GM10248 (cell line): ENCODE data around the gene SPOCK3.

ENCODE experiments used
- CTCF ChIA-PET: fragments of 300-600 bp; sonication (Branson Sonifier 250); formaldehyde crosslinking; extraction: SDS; loops from one replicate; lab custom pipeline; 2021; ENCODE audit warnings: antibody characterized with exemption; lab: Yijun Ruan, JAX
- POLR2A ChIA-PET: fragments of 350-650 bp; sonication (Branson Sonifier 250); formaldehyde crosslinking; extraction: SDS; loops from one replicate; lab custom pipeline; 2020; ENCODE audit warnings: antibody characterized with exemption; lab: Yijun Ruan, JAX
- DNase-seq: peaks from one replicate; pipeline ENCODE4 v3.0.0; 2012; ENCODE audit errors: extremely low spot score
- TF ChIP-seq, protein P1 (sequence below): IDR thresholded peaks from 2 replicates; pipeline ENCODE4 v1.5.1; 2012; ENCODE audit warnings: mild to moderate bottlenecking, low read depth; ENCODE audit errors: extremely low read depth, missing control alignments, control extremely low read depth

SPOCK3 gene

GRCh38 chr4:166903408-166903807 lies 330.9 kb downstream of the SPOCK3 start:
- CTCF ChIA-PET = no interaction called here
- POLR2A ChIA-PET = no interaction called here
- TF ChIP-seq, protein P1, sequence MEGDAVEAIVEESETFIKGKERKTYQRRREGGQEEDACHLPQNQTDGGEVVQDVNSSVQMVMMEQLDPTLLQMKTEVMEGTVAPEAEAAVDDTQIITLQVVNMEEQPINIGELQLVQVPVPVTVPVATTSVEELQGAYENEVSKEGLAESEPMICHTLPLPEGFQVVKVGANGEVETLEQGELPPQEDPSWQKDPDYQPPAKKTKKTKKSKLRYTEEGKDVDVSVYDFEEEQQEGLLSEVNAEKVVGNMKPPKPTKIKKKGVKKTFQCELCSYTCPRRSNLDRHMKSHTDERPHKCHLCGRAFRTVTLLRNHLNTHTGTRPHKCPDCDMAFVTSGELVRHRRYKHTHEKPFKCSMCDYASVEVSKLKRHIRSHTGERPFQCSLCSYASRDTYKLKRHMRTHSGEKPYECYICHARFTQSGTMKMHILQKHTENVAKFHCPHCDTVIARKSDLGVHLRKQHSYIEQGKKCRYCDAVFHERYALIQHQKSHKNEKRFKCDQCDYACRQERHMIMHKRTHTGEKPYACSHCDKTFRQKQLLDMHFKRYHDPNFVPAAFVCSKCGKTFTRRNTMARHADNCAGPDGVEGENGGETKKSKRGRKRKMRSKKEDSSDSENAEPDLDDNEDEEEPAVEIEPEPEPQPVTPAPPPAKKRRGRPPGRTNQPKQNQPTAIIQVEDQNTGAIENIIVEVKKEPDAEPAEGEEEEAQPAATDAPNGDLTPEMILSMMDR = no peak
- DNase-seq = no peak

DNA sequence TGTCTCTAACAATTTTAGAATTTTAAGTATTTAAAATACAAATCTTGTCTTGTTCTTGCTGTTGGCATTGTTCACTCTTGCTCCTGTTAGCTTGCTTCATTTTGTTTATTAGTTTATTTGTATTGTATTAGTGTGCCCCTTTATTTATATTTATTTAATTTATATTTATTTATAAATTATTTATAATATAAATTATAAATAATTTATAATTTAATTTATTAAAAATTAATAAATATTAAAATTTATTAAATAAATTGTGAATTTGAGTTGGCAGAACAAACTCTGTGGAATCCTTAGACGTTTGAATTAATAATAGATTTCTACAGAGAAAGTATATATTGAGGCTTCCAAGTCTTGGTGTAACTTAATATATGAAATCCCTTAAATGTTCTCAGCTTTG lies 331.4 kb downstream of the SPOCK3 start:
- TF ChIP-seq, protein P1 = no peak
- no peak for DNase-seq
- ChIA-PET CTCF (no interaction called here), POLR2A (no interaction called here)

DNA sequence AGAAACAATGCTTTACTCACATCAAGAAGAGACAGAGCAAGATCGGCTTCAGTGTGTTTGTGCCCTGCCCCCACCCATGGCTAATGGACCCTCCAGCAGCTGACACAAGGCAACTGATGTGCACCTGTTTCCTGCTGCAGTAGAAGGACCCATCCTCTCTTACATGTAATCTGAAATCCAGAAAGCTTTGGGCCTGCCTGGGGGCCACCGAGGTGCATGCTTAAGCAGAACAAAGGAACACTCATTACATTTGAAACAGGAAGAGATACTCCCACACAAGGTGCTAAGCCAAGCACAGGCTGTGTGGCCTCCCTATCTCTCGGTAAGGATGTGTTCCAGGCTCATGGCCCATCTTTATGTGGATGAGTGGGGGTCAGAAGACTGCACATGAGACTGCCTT lies 338.0 kb downstream of the SPOCK3 start:
- ChIA-PET POLR2A (no interaction called here), CTCF (interaction anchor here (1.6 kb wide), 1 partner anchor 56 kb away, joined by 5 read pairs; no protein-coding TSS in a partner anchor)
- no peak for DNase-seq
- TF ChIP-seq, protein P1 = no peak

GRCh38 chr4:166895771-166896170 lies 338.5 kb downstream of the SPOCK3 start:
- CTCF ChIA-PET = interaction anchor here (1.6 kb wide), 1 partner anchor 56 kb away, joined by 5 read pairs; no protein-coding TSS in a partner anchor
- POLR2A ChIA-PET = no interaction called here
- no peak for DNase-seq
- TF ChIP-seq, protein P1 = no peak

GRCh38 chr4:166887457-166887856 lies 346.8 kb downstream of the SPOCK3 start:
- no peak for DNase-seq
- CTCF ChIA-PET = no interaction called here
- POLR2A ChIA-PET = no interaction called here
- TF ChIP-seq, protein P1 = no peak

DNA sequence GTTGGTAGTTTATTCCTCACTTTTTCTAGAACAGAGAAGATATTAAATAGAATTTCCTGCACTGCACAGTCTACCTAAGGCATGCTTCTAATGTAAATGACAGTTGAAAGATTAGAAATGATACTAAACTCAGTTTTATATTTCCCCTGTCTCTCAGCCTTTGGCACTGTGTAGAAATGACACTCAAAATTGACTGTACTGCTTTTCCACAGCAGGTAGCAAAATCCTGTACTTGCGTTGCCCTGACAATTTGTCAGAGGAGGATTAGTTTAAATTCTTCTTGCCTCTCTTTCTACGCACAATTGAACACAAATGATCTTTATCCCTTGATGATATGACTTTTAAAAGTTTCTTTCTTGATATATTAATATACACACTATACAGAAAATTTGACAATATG lies 347.6 kb downstream of the SPOCK3 start:
- TF ChIP-seq, protein P1 = no peak
- ChIA-PET POLR2A (no interaction called here), CTCF (no interaction called here)
- no peak for DNase-seq
